Activated CD4-positive, alpha-beta T cell treated with anti-CD3 and anti-CD28 coated beads, Interleukin-2, amount 50 U/mL, for 16 hours (primary cell): ENCODE results near the gene PLAGL2.

ENCODE experiments used
- DNase-seq: peaks from one replicate; pipeline ENCODE4 v3.0.0-alpha.2; 2020

Gene PLAGL2

DNA sequence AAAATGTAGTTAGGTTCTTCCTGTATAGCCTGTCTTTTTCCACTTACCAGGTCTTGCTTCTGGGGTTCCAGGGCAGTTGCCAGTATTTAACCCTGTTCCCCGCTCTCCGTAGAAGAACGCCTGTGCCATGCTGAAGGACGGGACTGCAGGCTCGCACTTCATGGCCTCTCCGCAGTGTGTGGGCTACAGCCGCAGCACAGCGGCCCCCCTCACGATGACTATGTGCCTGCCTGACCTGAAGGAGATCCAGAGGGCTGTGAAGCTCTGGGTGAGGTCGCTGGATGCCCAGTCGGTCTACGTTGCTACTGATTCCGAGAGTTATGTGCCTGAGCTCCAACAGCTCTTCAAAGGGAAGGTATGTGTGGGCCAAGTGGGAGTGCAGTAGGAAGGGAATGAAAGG is 23.2 kb upstream of the PLAGL2 start:
- DNase-seq, result no peak

DNA sequence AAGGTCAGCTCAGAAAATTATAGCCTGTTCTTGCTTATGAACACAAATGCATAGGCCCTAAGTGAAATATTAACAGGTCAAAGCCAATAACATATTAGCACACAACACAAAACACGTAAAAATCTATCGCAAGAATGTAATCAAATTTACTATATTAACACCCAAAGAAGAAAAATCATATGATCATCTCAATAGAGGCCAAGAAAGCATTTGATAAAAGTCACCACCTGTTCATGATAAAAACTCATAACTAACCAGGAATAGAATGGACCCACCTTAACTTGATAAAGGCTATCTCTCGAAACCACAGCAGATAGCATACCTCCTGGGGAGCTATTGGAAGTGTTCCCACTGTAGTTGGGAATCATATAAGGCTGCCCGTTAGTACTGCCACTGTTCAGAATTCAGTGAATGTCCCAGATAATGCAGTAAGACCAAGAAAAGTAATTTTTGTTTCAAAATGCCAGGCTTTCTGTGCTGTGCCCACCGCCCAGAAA is 21.8 kb upstream of the PLAGL2 start:
- no peak for DNase-seq

- DNase-seq, result no peak
Measured at GRCh38 chr20:32227744-32228688, 20.5 kb upstream of the PLAGL2 start.

GRCh38 chr20:32227306-32227705 is 19.8 kb upstream of the PLAGL2 start:
- DNase-seq, result no peak

GRCh38 chr20:32226391-32226790 is 18.8 kb upstream of the PLAGL2 start:
- no peak for DNase-seq

DNA sequence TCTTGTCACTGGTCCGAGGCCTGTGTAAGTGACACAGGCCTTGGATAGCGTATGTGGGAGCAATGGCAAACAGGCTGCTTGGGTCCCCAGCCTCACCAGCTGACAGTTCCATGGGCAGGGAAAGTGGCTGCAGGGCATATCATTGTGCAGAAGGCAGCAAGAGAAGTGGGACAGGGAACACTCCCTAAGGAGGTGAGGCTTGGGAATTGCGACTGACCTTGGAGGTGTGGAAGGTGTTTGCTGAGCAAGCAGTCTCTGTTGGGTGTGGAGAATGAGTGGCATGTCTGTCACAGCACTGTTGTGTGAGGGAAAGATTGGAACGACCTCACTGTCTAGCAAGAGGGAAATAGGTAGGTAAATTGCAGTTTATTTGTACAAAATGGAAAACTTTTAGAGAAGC is 16.9 kb upstream of the PLAGL2 start:
- no peak for DNase-seq

- DNase-seq, result no peak
Measured at GRCh38 chr20:32218156-32218900, 10.8 kb upstream of the PLAGL2 start.

DNA sequence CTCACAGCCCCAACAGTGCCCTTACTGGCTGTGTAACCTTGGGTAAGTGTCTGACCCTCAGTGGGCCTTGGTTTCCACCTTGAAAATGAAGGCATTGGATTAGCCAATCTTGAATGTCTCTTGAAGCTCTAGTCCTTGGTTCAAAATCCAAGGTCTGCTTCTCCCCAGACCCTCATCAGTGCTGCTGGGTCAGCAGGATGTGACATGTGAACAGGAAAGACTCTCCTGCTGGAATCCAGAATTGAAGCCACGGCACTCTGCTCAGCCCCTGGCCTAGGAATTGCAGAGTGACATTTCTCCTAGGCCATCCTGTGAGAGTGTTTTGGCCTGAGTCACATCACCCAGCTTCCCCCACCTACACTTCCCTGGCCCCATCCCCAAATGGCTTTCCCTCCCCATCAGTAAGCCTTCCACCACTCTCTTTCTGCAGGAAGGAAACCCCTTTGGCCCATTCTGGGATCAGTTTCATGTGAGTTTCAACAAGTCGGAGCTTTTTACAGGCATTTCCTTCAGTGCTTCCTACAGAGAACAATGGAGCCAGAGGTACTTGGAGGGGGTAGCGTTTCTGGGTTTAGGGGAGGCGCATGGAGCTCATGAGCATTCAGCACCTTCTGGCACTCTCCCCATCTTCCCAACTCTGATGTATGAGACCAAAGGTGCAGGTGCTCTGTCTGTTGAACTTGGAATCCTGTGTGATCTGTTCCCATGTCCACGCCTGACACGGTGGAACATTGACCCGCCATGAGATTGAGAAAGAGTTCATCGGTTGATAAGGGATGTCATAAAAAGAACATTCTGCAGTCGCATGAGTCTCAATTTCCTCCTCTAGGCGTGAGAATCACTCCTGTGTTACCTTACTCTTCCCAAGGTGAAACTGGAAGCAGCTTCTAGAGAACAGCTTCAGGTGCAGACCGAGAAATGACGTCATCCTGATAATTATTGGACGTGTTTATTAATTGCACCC is 8.9 kb upstream of the PLAGL2 start:
- DNase-seq, result no peak

DNA sequence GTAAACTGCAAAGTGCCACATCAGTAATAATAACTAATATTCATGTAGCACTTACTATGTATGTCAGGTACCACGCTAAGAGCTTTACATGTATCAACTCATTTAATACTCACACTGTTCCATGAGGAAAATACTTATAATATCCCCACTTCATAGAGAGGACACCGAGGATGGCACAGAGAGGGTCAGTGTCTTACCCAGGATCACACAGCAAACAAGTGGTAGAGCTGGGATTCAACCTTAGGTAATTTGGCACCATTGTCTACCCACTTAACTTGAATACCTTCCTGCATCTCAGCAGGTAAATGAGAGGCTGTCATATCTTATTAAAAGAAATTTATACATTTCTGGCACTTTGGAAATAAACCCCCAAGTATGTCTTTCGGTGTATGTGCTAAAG is 8.2 kb upstream of the PLAGL2 start:
- no peak for DNase-seq

DNA sequence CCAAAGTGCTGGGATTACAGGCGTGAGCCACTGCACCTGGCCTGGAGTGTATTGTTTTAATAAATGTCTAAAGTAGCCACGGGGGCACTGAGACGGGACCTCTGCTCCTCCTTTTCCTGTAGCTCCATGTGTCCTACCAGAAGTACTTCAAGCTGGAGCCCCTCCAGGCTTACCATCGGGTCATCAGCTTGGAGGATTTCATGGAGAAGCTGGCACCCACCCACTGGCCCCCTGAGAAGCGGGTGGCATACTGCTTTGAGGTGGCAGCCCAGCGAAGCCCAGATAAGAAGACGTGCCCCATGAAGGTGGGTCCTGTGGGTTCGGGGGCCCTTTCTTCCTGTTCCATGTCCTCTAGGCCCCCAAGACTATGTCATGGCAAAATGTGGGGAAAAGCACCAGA is 7.6 kb upstream of the PLAGL2 start:
- no peak for DNase-seq

GRCh38 chr20:32213870-32214269 is 6.3 kb upstream of the PLAGL2 start:
- no peak for DNase-seq

- no peak for DNase-seq
Measured at GRCh38 chr20:32209850-32210605, 2.5 kb upstream of the PLAGL2 start.

GRCh38 chr20:32208499-32209154 is 1.1 kb upstream of the PLAGL2 start:
- DNase-seq, result no peak

DNA sequence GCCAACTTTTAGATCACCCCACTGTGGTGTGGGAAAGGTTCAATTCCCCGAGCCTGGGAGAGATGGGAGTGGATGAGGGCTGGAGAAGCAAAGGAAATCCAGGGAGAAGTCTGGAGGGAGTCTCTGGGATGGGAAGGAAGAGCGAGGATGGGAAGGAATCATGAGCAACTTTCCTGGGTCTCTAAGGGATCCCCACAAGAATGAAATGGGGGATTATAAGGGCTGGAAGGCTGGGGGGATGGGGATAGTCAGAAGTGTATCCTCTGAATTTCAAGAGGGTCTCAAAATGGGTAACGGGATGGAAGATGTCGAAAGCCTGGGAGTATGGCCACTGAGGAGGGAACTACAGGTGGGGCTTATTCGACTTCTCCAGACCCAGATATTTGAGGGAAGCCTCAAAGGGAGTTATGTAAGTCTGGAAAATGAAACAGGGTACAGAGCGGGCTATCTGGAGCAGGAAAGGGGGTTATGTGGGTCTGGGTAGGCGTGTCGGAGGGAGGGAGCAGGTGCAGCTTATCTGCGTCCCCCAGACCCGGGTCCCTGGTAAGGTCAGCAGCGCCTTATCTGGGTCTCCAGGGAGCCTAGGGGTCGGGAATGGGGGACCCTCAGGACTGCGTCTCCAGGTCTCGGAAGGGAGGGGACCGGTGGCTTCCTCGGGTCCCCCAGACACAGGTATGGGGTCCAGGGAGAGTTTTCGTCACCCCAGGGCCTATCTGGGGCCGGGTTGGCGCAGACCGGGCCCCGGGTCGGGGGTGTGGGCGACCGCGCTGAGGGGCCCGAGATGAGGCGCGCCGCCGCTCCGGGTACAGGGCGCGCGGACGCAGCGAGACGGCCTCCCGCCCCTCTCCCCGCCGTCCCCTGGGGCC is 550 bp downstream of the PLAGL2 start:
- DNase-seq, result no peak

GRCh38 chr20:32205843-32206759 is 1.4 kb downstream of the PLAGL2 start:
- no peak for DNase-seq

DNA sequence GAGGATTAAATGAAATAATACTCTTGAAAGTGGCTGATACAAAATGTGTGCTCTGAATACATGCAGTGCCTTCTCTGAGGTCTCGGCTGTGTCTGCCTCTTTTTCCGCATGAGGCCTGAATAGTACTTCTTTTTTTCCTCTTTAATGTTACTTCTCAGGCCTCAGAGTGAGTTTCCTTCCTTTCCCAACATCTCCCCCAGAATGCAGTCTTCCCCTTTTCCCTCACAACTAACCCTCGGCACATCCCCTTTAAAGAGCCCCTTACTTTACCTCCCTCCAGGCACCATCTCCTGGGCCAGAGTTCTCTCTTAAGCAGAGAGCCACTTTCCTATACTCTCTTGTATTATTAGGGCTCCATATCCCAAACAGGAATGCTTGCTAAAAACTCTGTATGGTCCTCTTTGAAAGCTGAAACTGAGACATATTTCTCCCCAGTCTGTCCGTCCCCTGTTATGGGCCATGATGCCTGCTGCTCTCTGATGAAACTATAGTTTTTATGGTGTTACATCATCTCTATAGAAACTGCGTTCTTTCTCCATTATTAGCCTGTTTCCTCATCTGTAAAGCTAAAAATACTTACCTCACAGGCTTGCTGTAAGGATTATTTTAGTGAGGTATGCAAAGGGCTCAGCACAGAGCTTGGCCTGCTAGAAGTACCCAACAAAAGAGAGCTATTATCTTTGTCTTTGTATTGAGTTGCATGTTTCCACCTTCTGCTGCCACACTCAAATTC is 2.3 kb downstream of the PLAGL2 start:
- DNase-seq, result no peak

- peak; percentile 74 for DNase-seq
Measured at GRCh38 chr20:32204205-32205109, 3.1 kb downstream of the PLAGL2 start.
